Activated T-cell treated with anti-CD3 and anti-CD28 coated beads, Interleukin-2, amount 50 U/mL, for 24 hours (primary cell): ENCODE results near the gene PTPRK.

ENCODE experiments used
- DNase-seq: peaks from one replicate; pipeline ENCODE4 v3.0.0-alpha.2; 2020
- H3K27ac Mint-ChIP-seq: 2 replicates; pipeline ENCODE4 v1.8.0; 2020; ENCODE audit warnings: mild to moderate bottlenecking, mixed read lengths
- H3K27me3 Mint-ChIP-seq: 2 replicates; pipeline ENCODE4 v1.8.0; 2020; ENCODE audit warnings: mixed read lengths
- H3K36me3 Mint-ChIP-seq: 2 replicates; pipeline ENCODE4 v1.8.0; 2020; ENCODE audit warnings: low read depth, mixed read lengths
- H3K4me1 Mint-ChIP-seq: 2 replicates; pipeline ENCODE4 v1.8.0; 2020; ENCODE audit warnings: low read depth, mixed read lengths
- H3K4me3 Mint-ChIP-seq: 2 replicates; pipeline ENCODE4 v1.8.0; 2020; ENCODE audit warnings: mild to moderate bottlenecking, moderate library complexity, mixed read lengths
- H3K9me3 Mint-ChIP-seq: 2 replicates; pipeline ENCODE4 v1.8.0; 2020; ENCODE audit warnings: mixed read lengths

PTPRK gene

GRCh38 chr6:128069188-128069587 is 451.2 kb downstream of the PTPRK start:
- Mint-ChIP-seq H3K4me1 (peaks cover 6% of the 10 kb centered on the region), H3K27ac (no peak overlapping the region), H3K9me3 (no peaks in the 10 kb centered on the region), H3K27me3 (no peaks in the 10 kb centered on the region), H3K4me3 (no peak overlapping the region), H3K36me3 (no peaks in the 10 kb centered on the region)
- no peak for DNase-seq

- H3K27ac Mint-ChIP-seq: no peak overlapping the region
Observed at GRCh38 chr6:128068119-128068479, 452.3 kb downstream of the PTPRK start.

GRCh38 chr6:128067446-128068118 is 452.8 kb downstream of the PTPRK start:
- DNase-seq: no peak
- Mint-ChIP-seq H3K4me1 (peaks cover 6% of the 10 kb centered on the region), H3K4me3 (no peak overlapping the region), H3K9me3 (no peaks in the 10 kb centered on the region), H3K27ac (no peak overlapping the region), H3K27me3 (no peaks in the 10 kb centered on the region), H3K36me3 (no peaks in the 10 kb centered on the region)

More at GRCh38 chr6:128068119-128068479, 452.3 kb downstream of the PTPRK start:
- H3K9me3 Mint-ChIP-seq: no peaks in the 10 kb centered on the region
- H3K27me3 Mint-ChIP-seq: no peaks in the 10 kb centered on the region
- no peak for DNase-seq
- H3K4me3 Mint-ChIP-seq: no peak overlapping the region
- no peaks in the 10 kb centered on the region for H3K36me3 Mint-ChIP-seq
- H3K4me1 Mint-ChIP-seq: peaks cover 6% of the 10 kb centered on the region

- Mint-ChIP-seq H3K4me3 (no peak overlapping the region), H3K27me3 (no peaks in the 10 kb centered on the region), H3K9me3 (no peaks in the 10 kb centered on the region), H3K4me1 (peaks cover 3% of the 10 kb centered on the region), H3K36me3 (no peaks in the 10 kb centered on the region), H3K27ac (no peak overlapping the region)
- no peak for DNase-seq
Observed at GRCh38 chr6:128065072-128065471, 455.3 kb downstream of the PTPRK start.

DNA sequence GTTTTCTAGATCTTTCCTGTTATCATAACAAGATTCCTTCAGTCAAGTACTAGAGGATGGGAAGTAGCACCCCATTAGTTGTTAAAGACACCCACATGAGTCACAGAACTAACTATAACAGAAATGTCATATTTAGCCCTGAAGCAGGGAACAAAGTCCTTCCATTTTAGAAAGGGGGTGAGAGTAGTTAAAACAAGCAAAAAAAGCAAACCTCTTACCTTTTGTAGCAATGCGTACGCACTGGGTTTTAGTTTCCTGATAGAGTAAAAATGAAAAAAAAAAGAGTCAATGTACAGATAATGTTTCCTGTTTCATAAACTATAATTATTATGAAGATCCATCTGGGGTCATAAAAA is 455.9 kb downstream of the PTPRK start:
- Mint-ChIP-seq H3K27me3 (no peaks in the 10 kb centered on the region), H3K9me3 (no peaks in the 10 kb centered on the region), H3K27ac (no peak overlapping the region), H3K4me1 (peaks cover 3% of the 10 kb centered on the region), H3K4me3 (no peak overlapping the region), H3K36me3 (no peaks in the 10 kb centered on the region)
- no peak for DNase-seq

- H3K4me1 Mint-ChIP-seq: peaks cover 3% of the 10 kb centered on the region
- no peaks in the 10 kb centered on the region for H3K9me3 Mint-ChIP-seq
- H3K4me3 Mint-ChIP-seq: no peak overlapping the region
- H3K36me3 Mint-ChIP-seq: no peaks in the 10 kb centered on the region
- H3K27ac Mint-ChIP-seq: no peak overlapping the region
- DNase-seq: no peak
- no peaks in the 10 kb centered on the region for H3K27me3 Mint-ChIP-seq
Observed at GRCh38 chr6:128063850-128064539, 456.4 kb downstream of the PTPRK start.

DNA sequence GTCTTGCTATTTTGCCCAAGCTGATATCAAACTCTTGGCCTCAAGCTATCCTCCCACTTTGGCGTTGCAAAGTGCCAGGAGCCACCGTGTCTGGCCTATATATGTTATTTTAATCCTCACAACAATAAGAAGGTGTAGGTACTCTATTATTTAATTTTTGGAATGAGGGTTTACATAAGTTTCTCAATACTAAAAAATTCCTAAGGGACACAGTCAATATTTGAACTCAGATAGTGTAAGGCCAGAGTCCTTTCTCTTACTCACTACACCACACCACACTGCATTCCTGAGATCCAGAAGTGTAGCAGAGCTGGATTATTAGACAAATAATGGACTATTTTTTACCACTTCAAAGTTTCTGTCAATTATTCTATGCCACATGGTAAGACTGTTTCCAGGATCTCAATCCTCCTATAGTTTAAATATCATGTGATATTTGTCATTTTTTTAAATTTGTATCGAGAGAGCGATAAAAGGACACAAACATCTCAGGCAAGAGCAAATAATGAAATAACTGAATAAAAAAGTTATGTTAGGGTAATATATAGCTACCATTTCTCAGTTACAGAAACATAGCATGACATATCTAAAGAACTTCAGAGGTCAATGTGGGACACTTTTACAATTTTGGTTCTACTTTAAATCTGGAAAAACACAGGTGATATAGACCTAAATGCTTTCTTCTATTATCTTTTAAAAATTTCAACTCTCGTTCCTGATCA is 457.4 kb downstream of the PTPRK start:
- Mint-ChIP-seq H3K9me3 (no peaks in the 10 kb centered on the region), H3K27ac (no peak overlapping the region), H3K27me3 (no peaks in the 10 kb centered on the region), H3K4me3 (no peak overlapping the region), H3K4me1 (peaks cover 3% of the 10 kb centered on the region), H3K36me3 (no peaks in the 10 kb centered on the region)
- no peak for DNase-seq

GRCh38 chr6:128057946-128058345 is 462.5 kb downstream of the PTPRK start:
- Mint-ChIP-seq H3K27ac (no peak overlapping the region), H3K4me3 (no peak overlapping the region), H3K36me3 (no peaks in the 10 kb centered on the region), H3K4me1 (no peaks in the 10 kb centered on the region), H3K9me3 (no peaks in the 10 kb centered on the region), H3K27me3 (no peaks in the 10 kb centered on the region)
- no peak for DNase-seq

GRCh38 chr6:128057541-128057940 is 462.9 kb downstream of the PTPRK start:
- Mint-ChIP-seq H3K4me3 (no peak overlapping the region), H3K4me1 (no peaks in the 10 kb centered on the region), H3K9me3 (no peaks in the 10 kb centered on the region), H3K36me3 (no peaks in the 10 kb centered on the region), H3K27me3 (no peaks in the 10 kb centered on the region), H3K27ac (no peak overlapping the region)
- DNase-seq: no peak

DNA sequence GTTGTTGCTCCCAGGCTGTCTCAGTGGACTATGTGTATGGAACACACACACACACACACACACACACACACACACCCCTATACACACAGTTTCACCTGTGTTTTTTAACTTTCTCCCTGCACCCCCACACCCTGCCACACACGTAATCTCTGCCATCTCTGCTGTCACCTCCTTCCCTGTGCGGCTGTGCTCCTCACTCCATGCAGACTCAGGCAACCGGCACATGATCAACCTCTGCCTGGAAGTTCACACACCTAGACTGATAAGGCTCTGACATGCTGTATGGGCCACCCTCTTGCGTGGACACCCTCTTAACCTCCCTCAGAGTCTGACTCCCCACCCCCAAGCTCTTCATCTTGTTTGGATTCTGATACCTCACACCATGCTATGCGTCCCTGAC is 467.3 kb downstream of the PTPRK start:
- H3K4me3 Mint-ChIP-seq: no peak overlapping the region
- no peaks in the 10 kb centered on the region for H3K4me1 Mint-ChIP-seq
- no peak overlapping the region for H3K27ac Mint-ChIP-seq
- H3K27me3 Mint-ChIP-seq: no peaks in the 10 kb centered on the region
- H3K36me3 Mint-ChIP-seq: no peaks in the 10 kb centered on the region
- DNase-seq: no peak
- no peaks in the 10 kb centered on the region for H3K9me3 Mint-ChIP-seq

- no peaks in the 10 kb centered on the region for H3K27me3 Mint-ChIP-seq
- peaks cover 7% of the 10 kb centered on the region for H3K4me1 Mint-ChIP-seq
- no peaks in the 10 kb centered on the region for H3K36me3 Mint-ChIP-seq
- no peak overlapping the region for H3K4me3 Mint-ChIP-seq
- DNase-seq: no peak
- no peaks in the 10 kb centered on the region for H3K9me3 Mint-ChIP-seq
- no peak overlapping the region for H3K27ac Mint-ChIP-seq
Observed at GRCh38 chr6:128047989-128048388, 472.4 kb downstream of the PTPRK start.

DNA sequence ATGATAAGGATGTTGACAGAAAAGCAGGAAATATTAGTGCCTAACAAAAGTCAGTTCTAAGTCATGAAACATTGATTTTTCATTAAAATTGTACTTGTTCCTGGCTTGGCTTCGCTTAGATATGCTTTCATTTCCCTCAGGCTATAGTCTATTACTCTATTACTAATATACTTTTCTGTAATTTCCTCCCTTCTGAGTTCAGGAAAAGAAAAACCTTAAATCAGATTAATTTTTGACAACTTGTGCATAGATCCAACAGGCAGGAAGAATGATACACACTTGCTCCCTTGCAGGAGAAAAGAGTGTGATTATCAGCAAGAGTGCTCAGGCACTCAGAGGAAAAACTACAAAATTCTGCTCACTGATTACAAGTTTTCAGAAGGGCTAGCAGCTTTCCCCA is 474.4 kb downstream of the PTPRK start:
- no peaks in the 10 kb centered on the region for H3K9me3 Mint-ChIP-seq
- H3K4me3 Mint-ChIP-seq: no peak overlapping the region
- no peaks in the 10 kb centered on the region for H3K36me3 Mint-ChIP-seq
- H3K27ac Mint-ChIP-seq: no peak overlapping the region
- DNase-seq: no peak
- peaks cover 7% of the 10 kb centered on the region for H3K4me1 Mint-ChIP-seq
- H3K27me3 Mint-ChIP-seq: no peaks in the 10 kb centered on the region

DNA sequence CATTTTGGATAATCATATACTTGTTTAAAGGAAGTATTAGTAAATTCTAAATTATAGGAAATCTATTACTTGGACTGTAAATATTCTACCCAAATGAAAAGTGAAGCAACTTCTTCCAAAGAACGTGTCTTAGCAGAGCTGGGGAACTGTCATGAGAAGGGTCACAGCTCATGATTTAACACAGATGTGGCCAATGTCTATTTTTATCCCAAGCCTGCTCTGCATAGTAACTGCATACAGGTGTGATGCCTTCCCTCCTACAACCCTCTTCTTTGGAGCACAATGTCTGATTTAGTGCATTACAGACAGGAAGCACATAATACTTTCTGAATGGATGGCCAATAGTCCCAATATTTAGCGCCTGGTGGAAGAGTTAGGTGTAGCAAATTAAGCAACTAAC is 480.9 kb downstream of the PTPRK start:
- H3K4me1 Mint-ChIP-seq: peaks cover 2% of the 10 kb centered on the region

DNA sequence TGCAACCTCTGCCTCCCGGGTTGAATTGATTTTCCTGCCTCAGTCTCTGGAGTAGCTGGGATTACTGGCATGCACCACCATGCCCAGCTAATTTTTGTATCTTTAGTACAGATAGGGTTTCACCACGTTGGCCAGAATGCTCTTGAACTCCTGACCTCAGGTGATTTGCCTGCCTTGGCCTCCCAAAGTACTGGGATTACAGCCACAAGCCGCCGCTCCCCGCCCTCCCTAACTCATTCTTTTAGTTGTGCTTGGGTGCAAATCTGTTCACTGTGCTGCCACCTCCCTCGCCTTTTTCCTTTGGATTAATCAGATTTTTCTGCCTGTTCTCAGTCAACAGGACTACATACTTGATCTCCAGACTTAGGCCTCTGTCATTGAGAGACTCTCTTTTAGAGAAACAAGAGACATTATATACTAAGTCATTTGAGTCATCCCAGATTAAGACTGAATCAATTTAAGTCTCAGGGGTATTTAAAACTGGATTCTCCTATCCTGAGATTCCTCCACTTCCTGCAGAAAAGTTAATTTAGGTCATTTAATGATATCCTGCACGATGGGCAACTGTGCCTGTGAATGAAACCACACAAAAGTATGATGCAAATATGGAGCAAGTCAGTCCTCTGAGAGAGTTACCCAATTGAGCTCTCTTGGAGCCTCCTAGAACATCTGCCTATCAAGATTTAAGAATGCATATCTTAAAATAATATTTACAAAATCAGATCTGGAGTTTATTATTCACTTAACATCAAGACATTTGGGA is 483.4 kb downstream of the PTPRK start:
- H3K9me3 Mint-ChIP-seq: no peaks in the 10 kb centered on the region
- H3K27me3 Mint-ChIP-seq: no peaks in the 10 kb centered on the region
- no peak overlapping the region for H3K4me3 Mint-ChIP-seq

More for the DNA sequence above, 480.9 kb downstream of the PTPRK start:
- Mint-ChIP-seq H3K27ac (no peak overlapping the region), H3K4me3 (no peak overlapping the region), H3K9me3 (no peaks in the 10 kb centered on the region), H3K36me3 (no peaks in the 10 kb centered on the region), H3K27me3 (no peaks in the 10 kb centered on the region)
- DNase-seq: no peak

More for the DNA sequence above, 483.4 kb downstream of the PTPRK start:
- Mint-ChIP-seq H3K36me3 (no peaks in the 10 kb centered on the region), H3K4me1 (peaks cover 15% of the 10 kb centered on the region), H3K27ac (no peak overlapping the region)
- DNase-seq: no peak
